NK-92 (cell line): ENCODE results near the gene ABTB2.
"Not testable (repeated sequence)": the region's sequence is repeated elsewhere in the genome, so short reads cannot be mapped to it uniquely, and the experiment has no call there.

ENCODE experiments used
- DNase-seq: peaks from one replicate; lab custom pipeline; 2025; ENCODE audit not compliant: unreplicated experiment; lab: John Stamatoyannopoulos, UW

The ABTB2 gene

GRCh38 chr11:34266090-34266912 is 91.5 kb downstream of the ABTB2 start:
- no peak for DNase-seq

DNA sequence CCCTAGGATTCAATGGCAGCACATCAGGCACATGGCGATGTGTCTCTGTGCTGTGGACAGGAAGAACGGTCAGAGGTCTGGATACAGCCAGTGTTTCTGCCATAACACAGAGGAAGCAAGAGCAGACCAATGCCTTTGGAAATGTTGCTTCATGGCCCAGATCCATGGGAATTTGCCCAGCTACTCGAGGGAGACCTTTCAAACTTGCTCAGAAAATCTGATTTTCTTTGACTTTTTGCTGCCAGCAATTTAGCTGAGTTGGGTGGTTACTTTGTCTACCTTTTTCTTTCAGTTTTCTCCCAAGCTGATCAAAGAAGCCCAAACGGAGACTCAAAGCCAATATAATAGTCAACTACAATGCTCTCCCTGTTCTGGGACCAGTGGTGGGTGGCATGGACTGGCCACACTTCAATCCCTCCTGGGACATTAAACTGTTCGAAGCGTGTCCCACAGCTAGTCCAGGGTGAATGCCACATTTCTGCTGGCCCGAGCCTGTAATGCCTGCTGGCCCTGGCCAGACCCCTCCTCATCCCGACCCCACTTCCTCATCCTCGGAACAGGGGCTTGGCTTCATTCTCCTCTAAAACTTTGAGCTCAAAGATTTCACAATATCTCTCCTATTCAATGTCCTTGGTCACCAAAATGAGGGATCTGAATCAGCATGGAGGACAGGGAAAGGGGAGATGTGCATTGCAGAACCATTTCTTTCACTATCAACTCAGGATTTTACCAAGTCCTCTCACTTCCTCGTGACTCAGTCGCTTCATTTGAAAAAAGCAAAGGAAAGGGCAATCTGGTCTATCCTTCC is 93.3 kb downstream of the ABTB2 start:
- no peak for DNase-seq

GRCh38 chr11:34263441-34264091 is 94.2 kb downstream of the ABTB2 start:
- DNase-seq = no peak

DNA sequence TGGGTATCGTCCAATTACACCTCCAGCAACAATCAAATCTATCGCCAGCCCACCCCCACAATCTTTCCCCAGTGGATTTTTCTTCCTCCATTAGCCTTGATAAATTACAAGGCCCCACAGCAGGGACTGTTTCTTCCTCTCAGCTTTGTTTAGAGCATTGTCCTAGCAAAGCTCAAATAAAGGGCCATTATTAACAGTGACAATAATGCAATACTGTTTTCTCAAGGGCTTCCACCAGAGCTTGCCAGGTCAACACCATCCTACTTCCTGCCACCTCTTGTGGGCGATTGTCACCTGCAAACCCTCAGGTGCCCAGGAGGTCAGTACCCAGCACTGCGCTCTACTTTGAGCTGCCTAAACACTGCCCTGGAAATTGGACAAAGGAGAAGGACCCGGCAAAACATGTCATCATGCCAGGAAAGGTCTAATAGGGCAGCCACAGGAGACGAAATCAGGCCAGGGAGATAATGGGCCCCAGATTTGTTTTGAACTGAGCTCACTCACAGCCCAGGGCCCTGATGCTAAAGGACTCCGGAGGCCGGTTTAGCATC is 95.2 kb downstream of the ABTB2 start:
- no peak for DNase-seq

GRCh38 chr11:34261820-34262219 is 96.0 kb downstream of the ABTB2 start:
- no peak for DNase-seq

DNA sequence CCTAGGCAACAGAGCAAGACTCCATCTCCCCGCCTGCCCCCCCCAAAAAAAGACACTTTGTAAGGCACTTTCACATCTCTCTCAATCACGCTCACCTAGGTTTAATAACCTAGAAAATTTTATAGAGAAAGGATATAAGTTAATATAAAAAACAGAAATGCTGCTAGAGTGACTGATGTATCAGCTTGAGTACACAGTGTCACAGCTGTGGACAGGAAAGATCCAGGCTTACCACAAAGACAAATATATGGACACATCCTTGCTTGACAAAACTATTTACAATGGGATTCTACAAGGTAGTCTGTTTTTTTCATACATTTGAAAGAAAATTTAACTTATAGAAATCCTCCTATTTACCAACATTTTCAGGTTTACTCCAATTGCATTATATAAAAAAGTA is 96.7 kb downstream of the ABTB2 start:
- no peak for DNase-seq

DNA sequence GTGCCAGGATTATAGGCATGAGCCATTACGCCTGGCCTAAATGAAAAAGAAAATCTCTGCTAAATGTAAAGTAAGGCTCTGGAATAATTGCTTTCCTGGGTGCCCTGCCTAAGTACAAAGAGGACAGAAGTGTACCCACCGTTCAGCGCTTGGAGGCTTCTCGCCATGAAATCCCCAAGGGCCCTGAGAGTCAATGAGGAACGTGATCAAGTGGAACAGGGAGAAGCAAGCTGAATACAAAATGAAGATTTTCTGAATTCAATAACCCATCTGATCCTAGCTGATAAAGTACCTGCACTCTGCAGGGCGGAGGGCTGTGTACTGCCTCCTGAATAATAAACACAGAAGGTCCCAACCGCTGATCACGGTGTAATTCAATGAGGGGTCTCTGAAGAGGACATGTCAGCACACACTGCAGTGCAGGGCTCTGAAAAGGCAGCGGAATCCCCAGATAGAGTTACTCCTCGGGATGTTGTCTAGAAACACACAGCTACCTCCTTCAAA is 97.7 kb downstream of the ABTB2 start:
- DNase-seq = no peak

- no peak for DNase-seq
These were observed 98.7 kb downstream of the ABTB2 start for GRCh38 chr11:34259087-34259486.

DNA sequence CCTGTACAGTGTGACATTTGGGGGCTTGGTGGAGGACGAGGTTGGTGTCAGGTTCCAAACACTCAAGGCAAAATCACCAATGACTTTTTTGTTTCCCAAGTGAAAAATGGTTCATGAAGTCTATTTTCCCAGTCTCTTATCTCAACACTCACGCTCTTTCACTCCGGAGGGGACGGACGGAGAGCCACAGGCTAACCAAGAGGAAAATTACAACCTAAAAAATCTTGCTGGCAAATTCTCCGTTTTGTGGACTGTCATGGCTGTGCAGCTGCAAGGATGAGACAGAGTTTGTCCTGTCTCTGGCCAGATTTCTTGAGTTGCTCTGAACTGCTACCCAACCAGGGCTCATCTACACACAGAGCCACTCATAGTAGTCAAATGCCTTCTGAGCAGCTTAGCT is 101.2 kb downstream of the ABTB2 start:
- no peak for DNase-seq

DNA sequence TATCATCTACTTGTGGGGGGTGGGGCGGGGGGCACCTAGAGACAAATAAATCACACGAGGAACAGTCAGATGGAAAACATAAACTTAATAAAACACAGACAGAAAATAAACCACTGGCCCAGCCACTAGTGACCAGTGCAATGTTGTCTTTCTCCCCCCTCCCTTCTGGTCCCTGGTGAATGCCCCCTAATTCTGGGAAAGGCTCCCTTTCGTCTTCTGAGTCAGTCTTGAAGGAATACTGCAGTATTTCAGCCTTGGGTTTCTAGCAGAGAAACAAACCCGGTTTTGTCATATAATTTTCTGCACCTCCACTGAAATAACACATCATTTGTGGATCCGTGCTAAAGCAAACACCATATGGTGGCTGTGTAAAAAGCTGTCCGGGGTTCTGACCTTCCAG is 101.7 kb downstream of the ABTB2 start:
- no peak for DNase-seq

GRCh38 chr11:34255101-34255500 is 102.7 kb downstream of the ABTB2 start:
- no peak for DNase-seq

DNA sequence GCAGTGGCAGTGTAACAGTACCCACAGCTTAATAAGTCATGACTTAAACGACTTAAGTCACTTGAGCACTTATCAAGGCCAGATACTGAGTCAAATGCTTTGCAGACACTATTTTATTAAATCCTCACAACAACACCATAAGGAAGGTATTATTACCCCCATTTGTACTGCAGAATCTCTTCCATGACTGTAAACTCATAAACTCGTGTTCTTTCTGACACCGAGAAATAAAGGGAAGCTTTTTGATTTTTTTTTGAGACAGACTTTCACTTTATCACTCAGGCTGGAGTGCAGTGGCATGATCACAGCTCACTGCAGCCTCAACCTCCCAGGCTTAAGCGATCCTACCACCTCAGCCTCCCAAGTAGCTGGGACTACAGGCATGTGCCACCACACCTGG is 103.8 kb downstream of the ABTB2 start:
- no peak for DNase-seq

DNA sequence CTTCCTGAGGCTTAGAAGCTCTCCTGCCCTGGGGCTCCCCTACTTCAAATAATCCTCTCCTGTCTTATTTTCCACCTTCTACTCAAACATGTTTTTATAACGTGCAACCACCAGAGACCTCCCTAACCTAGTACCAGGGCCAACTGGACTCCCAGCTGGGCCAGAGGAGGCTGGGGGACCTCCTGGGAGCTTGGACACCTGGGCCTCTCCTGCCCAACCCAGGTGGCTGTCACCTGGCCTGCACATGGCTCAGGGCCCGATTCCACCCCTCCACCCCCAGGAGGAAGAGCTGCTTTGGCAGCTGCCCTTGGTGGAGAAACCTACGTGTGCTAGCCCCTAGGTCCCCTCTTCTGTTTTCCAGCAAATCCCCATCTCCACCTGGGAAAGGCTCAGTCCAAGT is 105.2 kb downstream of the ABTB2 start:
- DNase-seq = no peak

DNA sequence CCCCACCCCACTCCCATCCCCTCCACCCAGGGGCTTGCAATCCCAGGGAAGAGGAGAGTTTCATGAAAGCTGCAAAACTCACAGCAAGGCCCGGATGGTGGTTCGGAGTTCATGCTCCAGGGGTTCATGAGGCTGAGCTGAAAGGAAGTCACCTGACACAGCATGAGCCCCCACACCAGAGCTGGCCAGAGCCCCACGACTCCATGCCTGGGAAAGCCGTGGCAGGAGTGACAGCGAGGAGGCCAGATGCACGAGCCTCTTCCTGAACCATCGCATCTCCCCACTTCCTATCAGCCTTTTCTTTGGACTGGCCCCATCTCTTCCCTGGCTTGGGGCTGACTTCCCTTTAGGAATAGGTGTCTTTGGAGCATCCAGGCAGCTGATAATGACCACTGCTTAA is 105.8 kb downstream of the ABTB2 start:
- no peak for DNase-seq

DNA sequence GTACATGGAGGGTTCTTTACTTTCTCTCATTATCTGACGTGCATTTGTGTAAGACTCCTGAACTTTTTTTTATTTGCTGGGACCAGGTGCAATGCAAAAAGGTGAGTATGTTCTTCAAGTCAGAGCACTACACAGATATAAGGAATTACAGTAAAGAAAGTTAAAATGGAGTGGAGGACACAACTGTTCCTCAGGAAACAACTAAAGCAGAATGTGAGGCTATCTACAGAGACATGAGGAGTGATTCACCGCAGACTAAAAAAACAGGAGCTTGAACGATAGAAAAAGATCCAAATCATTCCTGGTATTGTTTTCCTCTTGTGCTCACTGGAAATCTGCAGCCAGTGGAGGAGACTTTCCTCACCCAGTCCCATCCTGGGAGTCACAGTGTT is 106.2 kb downstream of the ABTB2 start:
- DNase-seq = no peak

- no peak for DNase-seq
These were observed 106.8 kb downstream of the ABTB2 start for GRCh38 chr11:34250732-34251588.

GRCh38 chr11:34250211-34250610 is 107.6 kb downstream of the ABTB2 start:
- no peak for DNase-seq

GRCh38 chr11:34249439-34249838 is 108.4 kb downstream of the ABTB2 start:
- DNase-seq = no peak

DNA sequence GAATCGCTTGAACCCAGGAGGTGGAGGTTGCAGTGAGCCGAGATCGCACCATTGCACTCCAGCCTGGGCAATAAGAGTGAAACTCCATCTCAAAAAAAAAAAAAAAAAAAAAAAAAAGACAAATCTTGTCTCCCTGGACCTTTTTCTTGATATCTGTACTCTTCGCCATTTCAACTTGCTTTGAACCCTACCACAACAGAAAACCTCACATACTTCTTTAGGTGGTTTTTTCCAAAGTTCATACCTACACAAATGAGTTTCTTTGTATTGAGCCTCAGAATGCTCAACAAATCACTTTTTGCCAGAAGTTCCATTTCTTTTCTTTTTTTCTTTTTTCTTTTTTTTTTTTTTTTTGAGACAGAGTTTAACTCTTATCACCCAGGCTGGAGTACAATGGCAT is 111.3 kb downstream of the ABTB2 start:
- DNase-seq = not testable (repeated sequence)

DNA sequence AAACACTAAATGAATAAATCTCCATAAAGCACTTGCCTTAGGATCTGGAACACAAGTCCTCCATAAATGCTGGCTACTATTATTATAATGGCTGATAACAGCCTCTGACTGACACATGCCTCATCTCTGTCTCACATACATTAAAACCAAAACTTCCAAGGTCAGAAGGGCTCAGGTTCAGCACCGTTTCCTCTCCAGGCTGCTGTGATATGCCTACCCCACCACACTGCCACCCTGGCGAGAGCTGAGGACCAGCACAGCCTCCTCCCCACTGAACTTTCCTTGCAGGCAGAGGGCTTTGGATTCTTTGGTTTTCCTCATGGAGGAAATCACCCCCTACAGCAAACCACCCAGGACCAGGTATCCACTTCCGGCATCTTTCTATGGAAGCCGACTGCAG is 112.8 kb downstream of the ABTB2 start:
- no peak for DNase-seq
